IMR-90 (cell line): Measurements from ENCODE around the gene TCOF1. TPM values are rescaled to one million over a fixed set of nuclear protein-coding genes. Genes with fewer than 3 reads are reported as not detected.

Experiments used
- ATAC-seq: fragments of 200-7000 bp; cut with Tn5 transposase; 2 replicates; pipeline ENCODE4 v1.9.1; 2020; ENCODE audit warnings: low read depth, mild to moderate bottlenecking, moderate library complexity
- BruUV-seq: library from RNA; stranded (reverse); fragments of 400-500 nt; replicated peaks from 2 replicates; lab custom pipeline; 2021; lab: Mats Ljungman, UMichigan
- CTCF ChIA-PET: fragments of 300-600 bp; formaldehyde crosslinking; extraction: SDS; loops from one replicate; lab custom pipeline; 2021; ENCODE audit warnings: antibody characterized with exemption; lab: Yijun Ruan, JAX
- POLR2A ChIA-PET: fragments of 300-600 bp; sonication (Branson Sonifier 250); formaldehyde crosslinking; loops from one replicate; lab custom pipeline; 2022; ENCODE audit warnings: antibody characterized with exemption; ENCODE audit not compliant: unreplicated experiment; lab: Charles Lee
- DNase-seq: peaks from one replicate; pipeline ENCODE4 v3.0.0; 2013
- H2AFZ ChIP-seq: replicated peaks from 2 replicates; pipeline ENCODE3; 2013; ENCODE audit warnings: low read length, mild to moderate bottlenecking; ENCODE audit not compliant: poor library complexity
- H2AK5ac ChIP-seq: 2 replicates; pipeline ENCODE4 v1.6.1; 2013; ENCODE audit warnings: low read depth, low read length, inconsistent platforms
- H2AK9ac ChIP-seq: replicated peaks from 2 replicates; pipeline ENCODE3; 2013; ENCODE audit warnings: mild to moderate bottlenecking, low read depth, low read length, moderate library complexity; ENCODE audit not compliant: poor library complexity
- H2BK120ac ChIP-seq: 2 replicates; pipeline ENCODE4 v1.6.1; 2013; ENCODE audit warnings: low read depth, low read length, inconsistent platforms
- H2BK15ac ChIP-seq: 3 replicates; pipeline ENCODE4 v1.6.1; 2013; ENCODE audit warnings: low read depth, low read length, inconsistent platforms
- H2BK20ac ChIP-seq: 2 replicates; pipeline ENCODE4 v1.6.1; 2013; ENCODE audit warnings: low read depth, mild to moderate bottlenecking, inconsistent platforms, low read length, moderate library complexity
- H2BK5ac ChIP-seq: 2 replicates; pipeline ENCODE4 v1.6.1; 2013; ENCODE audit warnings: mild to moderate bottlenecking, low read depth, low read length, inconsistent platforms; ENCODE audit not compliant: poor library complexity, severe bottlenecking
- H3K14ac ChIP-seq: replicated peaks from 2 replicates; pipeline ENCODE4 v1.6.1; 2013; ENCODE audit warnings: low read depth, low read length, inconsistent platforms
- H3K18ac ChIP-seq: 2 replicates; pipeline ENCODE4 v1.6.1; 2013; ENCODE audit warnings: low read depth, low read length, control low read depth
- H3K23ac ChIP-seq: 2 replicates; pipeline ENCODE4 v1.6.1; 2013; ENCODE audit warnings: low read depth, low read length, inconsistent platforms
- H3K27ac ChIP-seq: 2 replicates; pipeline ENCODE4 v1.5.1; 2013; ENCODE audit warnings: mild to moderate bottlenecking, control low read depth, low read length; ENCODE audit not compliant: insufficient read depth
- H3K27me3 ChIP-seq: 2 replicates; pipeline ENCODE4 v1.6.1; 2013; ENCODE audit warnings: low read length; ENCODE audit not compliant: control insufficient read depth, insufficient read depth
- H3K36me3 ChIP-seq: 2 replicates; pipeline ENCODE4 v1.6.1; 2013; ENCODE audit warnings: low read length, mixed read lengths; ENCODE audit not compliant: control insufficient read depth, insufficient read depth
- H3K4ac ChIP-seq: 2 replicates; pipeline ENCODE4 v1.6.1; 2013; ENCODE audit warnings: low read depth, low read length, inconsistent platforms
- H3K4me1 ChIP-seq: 2 replicates; pipeline ENCODE4 v1.6.1; 2013; ENCODE audit warnings: low read length, mixed read lengths; ENCODE audit not compliant: control insufficient read depth, insufficient read depth
- H3K4me2 ChIP-seq: 2 replicates; pipeline ENCODE4 v1.6.1; 2013; ENCODE audit warnings: low read depth, mild to moderate bottlenecking, control low read depth, low read length, moderate library complexity
- H3K4me3 ChIP-seq: 2 replicates; pipeline ENCODE4 v1.5.1; 2013; ENCODE audit warnings: low read depth, mild to moderate bottlenecking, control low read depth, low read length, moderate library complexity; ENCODE audit not compliant: insufficient read depth
- H3K56ac ChIP-seq: 2 replicates; pipeline ENCODE4 v1.6.1; 2013; ENCODE audit warnings: low read length, inconsistent platforms; ENCODE audit not compliant: insufficient read depth; ENCODE audit errors: extremely low read depth
- H3K79me1 ChIP-seq, 2 experiments: 2 replicates each; pipeline ENCODE4 v1.6.1; 2013; ENCODE audit warnings: low read length in 2 of 2, inconsistent platforms in 1 of 2, low read depth in 1 of 2
- H3K9ac ChIP-seq: 2 replicates; pipeline ENCODE4 v1.6.1; 2013; ENCODE audit warnings: low read depth, low read length, control low read depth
- H3K9me1 ChIP-seq: 2 replicates; pipeline ENCODE4 v1.6.1; 2013; ENCODE audit warnings: low read length, inconsistent platforms; ENCODE audit not compliant: insufficient read depth
- H3K9me3 ChIP-seq: 2 replicates; pipeline ENCODE4 v1.6.1; 2013; ENCODE audit warnings: low read length; ENCODE audit not compliant: control insufficient read depth, insufficient read depth
- H4K20me1 ChIP-seq: 2 replicates; pipeline ENCODE4 v1.6.1; 2013; ENCODE audit warnings: low read length, inconsistent platforms; ENCODE audit not compliant: insufficient read depth
- H4K5ac ChIP-seq: 2 replicates; pipeline ENCODE4 v1.6.1; 2013; ENCODE audit warnings: mild to moderate bottlenecking, low read depth, low read length, control low read depth
- H4K8ac ChIP-seq, 2 experiments: 2 replicates each; pipeline ENCODE4 v1.6.1; 2013; ENCODE audit warnings: low read depth in 2 of 2, low read length in 2 of 2, control low read depth in 1 of 2, inconsistent platforms in 1 of 2
- H4K91ac ChIP-seq: 2 replicates; pipeline ENCODE4 v1.6.1; 2013; ENCODE audit warnings: low read depth, low read length, inconsistent platforms; ENCODE audit not compliant: insufficient read depth
- BHLHE40 ChIP-seq: fragments of 150-350 bp; IDR thresholded peaks from 2 replicates; pipeline ENCODE4 v1.6.1; 2016; ENCODE audit warnings: mild to moderate bottlenecking, low read depth, low read length
- CEBPB ChIP-seq: IDR thresholded peaks from 2 replicates; pipeline ENCODE4 v1.6.1; 2012; ENCODE audit warnings: low read depth, low read length, improper control_type of control experiment
- CHD1 ChIP-seq: IDR thresholded peaks from 2 replicates; pipeline ENCODE4 v1.6.1; 2012; ENCODE audit warnings: low read depth, low read length, improper control_type of control experiment
- MAFK ChIP-seq: IDR thresholded peaks from 2 replicates; pipeline ENCODE4 v1.6.1; 2012; ENCODE audit warnings: low read depth, low read length, improper control_type of control experiment
- MXI1 ChIP-seq: IDR thresholded peaks from 2 replicates; pipeline ENCODE4 v1.6.1; 2012; ENCODE audit warnings: low read depth, mild to moderate bottlenecking, low read length, moderate library complexity, borderline replicate concordance
- POLR2A ChIP-seq: IDR thresholded peaks from 2 replicates; pipeline ENCODE4 v1.6.1; 2012; ENCODE audit warnings: mild to moderate bottlenecking, low read depth, low read length
- RCOR1 ChIP-seq: IDR thresholded peaks from 2 replicates; pipeline ENCODE4 v1.6.1; 2012; ENCODE audit warnings: mild to moderate bottlenecking, low read length, improper control_type of control experiment; ENCODE audit not compliant: insufficient replicate concordance
- WGBS, 2 experiments: methylation state at CpG; one replicate each; pipeline versions ENCODE4 v1.1.5 to v1.1.7; 2013; ENCODE audit warnings: missing lambda C conversion rate in 2 of 2; ENCODE audit not compliant: insufficient read length in 1 of 2; ENCODE audit errors: extremely low coverage in 2 of 2; 5-methylcytosine and 5-hydroxymethylcytosine counted together
- dilution Hi-C: fragments of 300-500 bp; cut with HindIII; formaldehyde crosslinking; loops from one replicate; pipeline ENCODE4 v1.14.3; 2018; ENCODE audit warnings: low sequenced_read_pairs; ENCODE audit not compliant: unreplicated experiment
- in situ Hi-C: fragments of 300-500 bp; cut with MboI; formaldehyde crosslinking; loops from 3 replicates; pipeline ENCODE4 v1.14.3; 2019; ENCODE audit warnings: low sequenced_read_pairs, inconsistent platforms, mixed read lengths
- intact Hi-C: fragments of 100-400 bp; cut with micrococcal nuclease; formaldehyde crosslinking; loops from 2 replicates; pipeline ENCODE4 v1.10.0; 2022
- polyA plus RNA-seq, 3 experiments: library from polyadenylated mRNA; depleted of rRNA; stranded (reverse); fragments of >200 nt; gene quantifications; 2 replicates each; pipeline ENCODE4 v1.2.3, GENCODE V29; 2012; ENCODE audit warnings: low replicate concordance in 1 of 3
- total RNA-seq: library from RNA; depleted of rRNA; stranded (reverse); fragments of >200 nt; gene quantifications from 2 replicates; pipeline ENCODE4 v1.2.3, GENCODE V29; 2012
- TF ChIP-seq, protein P1 (sequence below): fragments of 150-350 bp; IDR thresholded peaks from 2 replicates; pipeline ENCODE4 v1.6.1; 2017; ENCODE audit warnings: mild to moderate bottlenecking, antibody characterized with exemption, low read length, low read depth
- TF ChIP-seq, protein P2 (sequence below): conservative IDR thresholded peaks from 2 replicates; pipeline ENCODE4 v1.5.1; 2012; ENCODE audit warnings: mild to moderate bottlenecking, low read depth, low read length, improper control_type of control experiment

The TCOF1 gene
- total and polyA plus RNA-seq, 2 of the 4 experiments (the other 2 are of a cell fraction) = 18.2 to 19.7 TPM

DNA sequence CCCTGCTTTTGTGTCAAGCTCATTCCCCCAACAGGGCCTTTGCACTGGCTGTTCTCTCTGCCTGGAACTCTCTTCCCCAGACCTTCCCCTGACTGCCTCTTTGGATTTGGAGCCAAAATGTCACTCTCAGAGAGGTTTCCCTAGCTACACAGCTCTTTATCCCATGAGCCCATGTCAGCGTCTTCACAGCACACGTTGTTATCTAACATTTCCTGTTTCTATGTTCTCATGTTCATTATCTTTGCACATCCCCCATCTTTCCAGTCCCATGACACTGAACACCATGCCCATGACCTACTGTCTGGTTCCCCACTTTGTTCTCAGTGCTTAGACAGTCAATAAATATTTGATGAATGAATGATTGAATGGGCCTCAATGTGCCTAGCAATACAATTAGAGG is 28.5 kb upstream of the TCOF1 start:
- H3K9me3 ChIP-seq = no peaks in the 10 kb centered on the region
- no CpG with 5 or more reads among the region's 2 CpGs for WGBS, 2 experiments
- ATAC-seq (no peak), DNase-seq (no peak)
- 0 out of 2 replicates have a peak overlapping the region, but pooled peaks have one; percentile 48 for H3K14ac ChIP-seq
- no peak overlapping the region for H2BK5ac ChIP-seq
- H2AK9ac ChIP-seq = no peak overlapping the region
- dilution Hi-C loops (no loop called here), intact Hi-C loops (no loop called here), in situ Hi-C loops (no loop called here)
- H3K4me3 ChIP-seq = no peak overlapping the region
- H3K18ac ChIP-seq = no peak overlapping the region
- H4K20me1 ChIP-seq = no peaks in the 10 kb centered on the region
- no peak overlapping the region for H3K4me2 ChIP-seq
- ChIA-PET CTCF (no interaction called here), POLR2A (no interaction called here)
- no peak overlapping the region for H3K56ac ChIP-seq
- TF ChIP-seq RCOR1 = no peak
- TF ChIP-seq, protein P1, sequence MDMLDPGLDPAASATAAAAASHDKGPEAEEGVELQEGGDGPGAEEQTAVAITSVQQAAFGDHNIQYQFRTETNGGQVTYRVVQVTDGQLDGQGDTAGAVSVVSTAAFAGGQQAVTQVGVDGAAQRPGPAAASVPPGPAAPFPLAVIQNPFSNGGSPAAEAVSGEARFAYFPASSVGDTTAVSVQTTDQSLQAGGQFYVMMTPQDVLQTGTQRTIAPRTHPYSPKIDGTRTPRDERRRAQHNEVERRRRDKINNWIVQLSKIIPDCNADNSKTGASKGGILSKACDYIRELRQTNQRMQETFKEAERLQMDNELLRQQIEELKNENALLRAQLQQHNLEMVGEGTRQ = no peak
- TF ChIP-seq MXI1 = no peak
- TF ChIP-seq POLR2A = no peak
- no peak for TF ChIP-seq CHD1
- no peak for TF ChIP-seq CEBPB
- TF ChIP-seq, protein P2, sequence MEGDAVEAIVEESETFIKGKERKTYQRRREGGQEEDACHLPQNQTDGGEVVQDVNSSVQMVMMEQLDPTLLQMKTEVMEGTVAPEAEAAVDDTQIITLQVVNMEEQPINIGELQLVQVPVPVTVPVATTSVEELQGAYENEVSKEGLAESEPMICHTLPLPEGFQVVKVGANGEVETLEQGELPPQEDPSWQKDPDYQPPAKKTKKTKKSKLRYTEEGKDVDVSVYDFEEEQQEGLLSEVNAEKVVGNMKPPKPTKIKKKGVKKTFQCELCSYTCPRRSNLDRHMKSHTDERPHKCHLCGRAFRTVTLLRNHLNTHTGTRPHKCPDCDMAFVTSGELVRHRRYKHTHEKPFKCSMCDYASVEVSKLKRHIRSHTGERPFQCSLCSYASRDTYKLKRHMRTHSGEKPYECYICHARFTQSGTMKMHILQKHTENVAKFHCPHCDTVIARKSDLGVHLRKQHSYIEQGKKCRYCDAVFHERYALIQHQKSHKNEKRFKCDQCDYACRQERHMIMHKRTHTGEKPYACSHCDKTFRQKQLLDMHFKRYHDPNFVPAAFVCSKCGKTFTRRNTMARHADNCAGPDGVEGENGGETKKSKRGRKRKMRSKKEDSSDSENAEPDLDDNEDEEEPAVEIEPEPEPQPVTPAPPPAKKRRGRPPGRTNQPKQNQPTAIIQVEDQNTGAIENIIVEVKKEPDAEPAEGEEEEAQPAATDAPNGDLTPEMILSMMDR = no peak
- TF ChIP-seq BHLHE40 = no peak
- no peak for TF ChIP-seq MAFK
- no peaks in the 10 kb centered on the region for H3K79me1 ChIP-seq
- no peak overlapping the region for H4K5ac ChIP-seq
- H2BK20ac ChIP-seq = no peak overlapping the region
- 0 out of 4 replicates have a peak overlapping the region, but pooled peaks of 1 of the 2 experiments have one; percentile 7 for H4K8ac ChIP-seq
- H3K4me1 ChIP-seq = peaks cover 4% of the 10 kb centered on the region; the same call in 1 of the 2 replicates
- no peak overlapping the region for H4K91ac ChIP-seq
- H2AFZ ChIP-seq = peak overlapping the region; percentile 18
- no peak overlapping the region for H3K27ac ChIP-seq
- H2AK5ac ChIP-seq = no peak overlapping the region
- peaks cover 9% of the 10 kb centered on the region; the same call in 1 of the 2 replicates for H3K9me1 ChIP-seq
- H3K23ac ChIP-seq = no peak overlapping the region
- no TSS peak for BruUV-seq
- no peak overlapping the region for H3K9ac ChIP-seq
- H3K27me3 ChIP-seq = peaks cover 3% of the 10 kb centered on the region; the same call in 1 of the 2 replicates
- no peak overlapping the region for H2BK15ac ChIP-seq
- H3K4ac ChIP-seq = peak overlapping the region; percentile 32
- H3K36me3 ChIP-seq = no peaks in the 10 kb centered on the region
- H2BK120ac ChIP-seq = no peak overlapping the region
